Activated CD8-positive, alpha-beta memory T cell treated with anti-CD3 and anti-CD28 coated beads for 48 hours (primary cell): Measurements from ENCODE around the gene SGO1.

Source experiments
- DNase-seq, 3 experiments: peaks; one replicate each; pipeline ENCODE4 v3.0.0-alpha.2; 2020; ENCODE audit warnings: low read depth in 2 of 3, low spot score in 2 of 3

SGO1 gene

DNA sequence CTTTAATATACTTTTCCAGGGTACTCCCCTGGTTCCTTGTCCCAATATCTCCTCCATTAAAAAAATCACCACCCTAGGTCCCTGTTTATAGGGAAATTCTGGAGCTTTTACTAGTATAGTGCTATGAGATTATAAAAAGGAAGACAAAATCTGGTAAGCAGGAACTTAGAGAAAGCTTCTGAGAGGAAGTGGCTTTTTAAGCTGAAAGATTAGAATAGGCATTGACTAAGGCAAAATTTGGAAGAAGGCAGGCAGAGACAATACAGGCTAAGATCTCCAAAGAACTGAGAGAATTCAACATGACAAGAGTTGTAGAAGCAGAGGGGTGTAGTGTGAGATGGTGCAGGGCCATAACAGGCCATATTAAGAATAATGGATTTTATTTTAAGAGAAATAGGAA, 25.8 kb downstream of the SGO1 start:
- no peak for DNase-seq

- no peak for DNase-seq
Measured at GRCh38 chr3:20154928-20155327, 31.1 kb downstream of the SGO1 start.

DNA sequence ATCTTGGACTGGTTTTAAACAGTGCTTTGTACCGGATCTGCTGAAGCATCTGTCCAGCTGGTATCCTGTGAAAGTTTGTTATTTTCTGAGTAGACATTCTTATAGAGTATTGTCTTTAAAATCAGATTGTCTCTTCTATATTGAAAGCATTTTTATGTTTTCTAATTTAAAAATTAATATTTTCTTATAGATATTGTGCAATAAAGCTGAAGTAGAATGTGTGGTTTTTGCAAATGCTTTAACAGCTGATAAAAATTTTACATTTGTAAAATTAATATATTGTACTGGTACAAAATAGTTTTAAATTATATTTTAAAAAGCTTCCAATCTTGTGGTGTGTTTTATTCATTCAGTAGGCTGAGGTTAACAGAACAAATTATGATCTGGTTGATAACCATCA, 31.9 kb downstream of the SGO1 start:
- no peak for DNase-seq

GRCh38 chr3:20148466-20148865, 37.5 kb downstream of the SGO1 start:
- DNase-seq = no peak

- no peak for DNase-seq
Measured at GRCh38 chr3:20147361-20147760, 38.6 kb downstream of the SGO1 start.

GRCh38 chr3:20146301-20146700, 39.7 kb downstream of the SGO1 start:
- DNase-seq = no peak

DNA sequence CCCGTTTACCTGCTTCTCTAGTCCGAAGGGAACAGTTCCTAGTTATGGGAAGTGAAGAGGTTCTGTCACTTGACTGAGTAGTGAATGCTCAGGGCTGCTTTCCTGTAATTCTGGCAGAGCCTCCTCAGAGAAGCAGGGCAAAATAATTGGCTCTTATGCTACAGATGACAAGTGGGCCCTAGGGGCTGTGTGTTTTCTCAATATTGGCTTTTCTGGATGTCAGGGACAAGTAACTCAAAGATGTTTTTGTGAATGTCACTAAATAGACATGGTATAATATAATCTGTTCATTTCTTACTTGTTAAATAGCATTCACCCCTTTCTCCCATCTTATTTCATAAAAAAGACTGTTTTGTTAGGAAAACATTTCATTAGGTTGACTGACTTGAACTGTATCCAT, 40.1 kb downstream of the SGO1 start:
- DNase-seq = no peak

GRCh38 chr3:20143519-20143918, 42.5 kb downstream of the SGO1 start:
- no peak for DNase-seq

- no peak for DNase-seq
Measured at GRCh38 chr3:20142517-20142916, 43.5 kb downstream of the SGO1 start.

- no peak for DNase-seq
Measured at GRCh38 chr3:20141851-20142250, 44.2 kb downstream of the SGO1 start.

GRCh38 chr3:20141316-20141715, 44.7 kb downstream of the SGO1 start:
- DNase-seq = no peak

- no peak for DNase-seq
Measured at GRCh38 chr3:20140881-20141280, 45.1 kb downstream of the SGO1 start.

GRCh38 chr3:20137647-20138046, 48.4 kb downstream of the SGO1 start:
- no peak for DNase-seq

DNA sequence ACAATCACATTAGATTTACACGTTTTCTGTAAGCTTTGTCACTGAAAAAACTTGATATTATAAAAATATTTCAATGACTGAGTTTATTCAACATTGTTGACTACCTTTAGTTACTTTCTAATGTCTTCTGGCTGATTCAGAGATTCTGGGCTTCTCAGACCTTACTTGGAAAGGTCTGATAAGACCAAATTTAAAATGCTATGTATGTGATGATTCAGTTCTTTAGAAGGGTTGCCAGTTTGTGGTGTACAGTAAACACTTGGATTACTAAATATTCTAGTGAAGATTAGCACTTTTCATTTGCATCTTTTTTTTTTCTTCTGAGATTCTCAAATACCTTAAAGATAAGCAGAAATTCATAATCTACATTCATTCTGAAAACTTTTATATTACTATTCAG, 49.8 kb downstream of the SGO1 start:
- DNase-seq = no peak

- DNase-seq = no peak
Measured at GRCh38 chr3:20130106-20130505, 55.9 kb downstream of the SGO1 start.

- DNase-seq = no peak
Measured at GRCh38 chr3:20128358-20128757, 57.6 kb downstream of the SGO1 start.

DNA sequence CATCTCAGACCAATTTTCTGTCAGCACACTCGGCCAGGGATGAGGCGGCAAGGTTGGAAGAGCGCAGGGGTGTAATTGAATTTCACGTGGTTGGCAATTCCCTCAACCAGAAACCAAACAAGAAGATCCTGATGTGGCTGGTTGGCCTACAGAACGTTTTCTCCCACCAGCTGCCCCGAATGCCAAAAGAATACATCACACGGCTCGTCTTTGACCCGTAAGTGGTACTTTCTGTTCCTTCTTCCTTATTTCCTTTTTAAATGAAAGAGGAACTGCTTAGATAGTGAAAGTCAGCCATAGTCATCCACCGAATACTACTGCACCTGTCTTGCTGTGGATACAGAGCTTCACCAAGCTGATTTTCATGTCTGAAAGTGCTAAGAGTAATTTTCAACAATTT, 60.1 kb downstream of the SGO1 start:
- no peak for DNase-seq

GRCh38 chr3:20125289-20125688, 60.7 kb downstream of the SGO1 start:
- DNase-seq = no peak

DNA sequence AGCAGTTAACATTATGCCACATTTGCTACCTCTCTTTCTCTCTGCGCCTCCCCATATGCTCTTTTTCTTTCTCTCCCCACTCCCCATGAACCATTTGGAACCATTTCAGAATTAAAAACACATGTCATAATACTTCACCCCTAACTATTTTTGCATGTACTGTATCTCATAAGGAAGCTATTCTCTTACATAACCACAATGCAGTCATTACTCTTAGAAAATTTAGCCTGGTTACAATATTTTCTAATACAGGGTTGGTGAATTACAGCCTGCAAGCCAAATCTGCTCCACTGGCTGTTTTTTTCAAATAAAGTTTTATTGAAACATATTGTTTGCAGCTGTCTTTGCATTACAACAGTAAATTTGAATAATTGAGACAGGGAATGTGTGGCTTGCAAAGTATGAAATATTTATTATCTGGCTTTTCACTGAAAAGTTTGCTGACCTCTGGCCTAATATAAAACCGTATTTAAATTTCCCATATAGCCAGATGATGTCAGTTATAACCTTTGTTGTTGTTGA, 62.8 kb downstream of the SGO1 start:
- no peak for DNase-seq

GRCh38 chr3:20121088-20121487, 64.9 kb downstream of the SGO1 start:
- DNase-seq = no peak
